Left lung (tissue), 10 donors: ENCODE results near the gene VPS51. TPM values are rescaled to one million over a fixed set of nuclear protein-coding genes. Genes with fewer than 3 reads are reported as not detected.
A peak's percentile ranks its signal among the peaks of the same experiment; 100 is the strongest.

ENCODE experiments used
- ATAC-seq: fragments of 200-7000 bp; cut with Tn5 transposase; one replicate; pipeline ENCODE4 v1.9.1; 2020; ENCODE audit warnings: moderate library complexity
- DNase-seq, 4 donors: peaks; one replicate each; pipeline ENCODE4 v3.0.0-alpha.2; 2013 to 2020
- H3K27ac ChIP-seq, 2 donors: fragments of 200-600 bp; sonication (generic) in 1 of 2; one replicate each; pipeline versions ENCODE4 v1.5.0 to v1.8.0; 2020 to 2021
- H3K27me3 ChIP-seq, 2 donors: fragments of 200-600 bp; sonication (generic) in 1 of 2; one replicate each; pipeline versions ENCODE4 v1.5.0 to v1.8.0; 2020 to 2021
- H3K36me3 ChIP-seq, 2 donors: fragments of 200-600 bp; sonication (generic) in 1 of 2; one replicate each; pipeline versions ENCODE4 v1.5.0 to v1.8.0; 2020 to 2021
- H3K4me1 ChIP-seq, 2 donors: fragments of 200-600 bp; one replicate each; pipeline ENCODE4 v1.8.0; 2021
- H3K4me3 ChIP-seq, 2 donors: fragments of 200-600 bp; sonication (generic) in 1 of 2; one replicate each; pipeline versions ENCODE4 v1.5.0 to v1.8.0; 2020 to 2021; ENCODE audit warnings: mild to moderate bottlenecking in 1 of 2
- H3K9me3 ChIP-seq, 2 donors: fragments of 200-600 bp; sonication (generic) in 1 of 2; one replicate each; pipeline versions ENCODE4 v1.5.0 to v1.8.0; 2020 to 2021
- CTCF ChIP-seq, 2 donors: fragments of 200-600 bp; sonication (generic) in 1 of 2; IDR thresholded peaks; one replicate each; pipeline versions ENCODE4 v1.5.0 to v1.8.0; 2021; ENCODE audit warnings: antibody characterized with exemption in 2 of 2
- intact Hi-C, 2 donors: fragments of 100-400 bp; cut with DNase I; formaldehyde crosslinking; loops; one replicate each; pipeline versions ENCODE4 v1.11.2 to v1.14.2; 2022
- polyA plus RNA-seq, 6 donors: library from polyadenylated mRNA; unstranded; fragments of 120-200 nt; gene quantifications; one replicate each; pipeline ENCODE4 v1.2.1, GENCODE V29; 2013; ENCODE audit not compliant: insufficient read length in 6 of 6
- total RNA-seq, 2 donors: library from RNA; stranded (reverse); fragmentation: NEBNext Ultra II Directional; extraction: Animal tissue kit (Norgen Biotek cat#: 25700); gene quantifications; one replicate each; pipeline ENCODE4 v1.2.1, GENCODE V29; 2021
- donor health status: DM: no; HTN: yes; CAD: no.
- donor health status: DM: no; HTN: no; CAD: no.

VPS51 gene
- total and polyA plus RNA-seq, 8 donors: 79.4 to 143 (median 108) TPM

GRCh38 chr11:65109231-65110198, 13.5 kb downstream of the VPS51 start:
- ATAC-seq (no peak), DNase-seq (no peak)
- peaks cover 0 to 15% of the 10 kb centered on the region in 2 donors for H3K27me3 ChIP-seq
- peaks cover 0 to 41% of the 10 kb centered on the region in 2 donors for H3K36me3 ChIP-seq
- H3K27ac ChIP-seq: no peak overlapping the region
- H3K9me3 ChIP-seq: no peaks in the 10 kb centered on the region
- intact Hi-C loops: no loop called here
- TF ChIP-seq CTCF (IDR thresholded peaks at IDR 0.05): no peak
- H3K4me3 ChIP-seq: no peak overlapping the region
- H3K4me1 ChIP-seq: peaks cover 17 to 40% of the 10 kb centered on the region in 2 donors

- Histone ChIP-seq H3K36me3 (peaks cover 0 to 37% of the 10 kb centered on the region in 2 donors), H3K4me1 (peaks cover 17 to 36% of the 10 kb centered on the region in 2 donors), H3K27ac (peak overlapping the region in 1 of 2 donors; percentile 19), H3K9me3 (no peaks in the 10 kb centered on the region), H3K27me3 (peaks cover 0 to 15% of the 10 kb centered on the region in 2 donors), H3K4me3 (no peak overlapping the region)
- intact Hi-C loops: no loop called here
- DNase-seq: peak; percentile 72 to 93 (median 83)
- peak; percentile 68 for ATAC-seq
- TF ChIP-seq CTCF (IDR thresholded peaks at IDR 0.05): peak; percentile 99
Measured at GRCh38 chr11:65110354-65110861, 14.4 kb downstream of the VPS51 start.

GRCh38 chr11:65111159-65111743, 15.2 kb downstream of the VPS51 start:
- no peak for DNase-seq
- Histone ChIP-seq H3K27me3 (peaks cover 0 to 15% of the 10 kb centered on the region in 2 donors), H3K36me3 (peaks cover 0 to 42% of the 10 kb centered on the region in 2 donors), H3K4me1 (peaks cover 18 to 44% of the 10 kb centered on the region in 2 donors), H3K4me3 (peak overlapping the region in 1 of 2 donors; percentile 54), H3K9me3 (no peaks in the 10 kb centered on the region), H3K27ac (peak overlapping the region in 1 of 2 donors; percentile 19)
- no peak for ATAC-seq
- no peak for TF ChIP-seq CTCF (IDR thresholded peaks at IDR 0.05)
- intact Hi-C loops: no loop called here

GRCh38 chr11:65111744-65112545, 15.9 kb downstream of the VPS51 start, which contains the start of gene TM7SF2:
TM7SF2 (plus strand) TSS chr11:65111872; CDS start chr11:65112016, 144 bp downstream.
- intact Hi-C loops: no loop called here
- Histone ChIP-seq H3K4me3 (peak within 1 kb of the TSS; percentile 44 to 54), H3K4me1 (peaks cover 25 to 51% of the 10 kb centered on the region in 2 donors), H3K27me3 (peaks cover 0 to 15% of the 10 kb centered on the region in 2 donors), H3K36me3 (peaks cover 0 to 40% of the 10 kb centered on the region in 2 donors), H3K9me3 (no peaks in the 10 kb centered on the region), H3K27ac (peak within 1 kb of the TSS in 1 of 2 donors; percentile 24)
- TF ChIP-seq CTCF (IDR thresholded peaks at IDR 0.05): peak in 1 of 2 donors; percentile 10
- DNase-seq: peak; percentile 72 to 99 (median 93)
- peak; percentile 88 for ATAC-seq
